ENCODE data around the gene CA9.

CA9 gene

GRCh38 chr9:35666045-35666444, 7.7 kb upstream of the CA9 start:
- in situ Hi-C loops (cut with HindIII; ENCODE audit: low pct_ligation_motif_present, low pct_unique_long_range_greater_than_20kb, low sequenced_read_pairs) = no loop called here
- DNase-seq = peak; percentile 43

GRCh38 chr9:35666549-35666948, 7.2 kb upstream of the CA9 start:
- in situ Hi-C loops (cut with HindIII; ENCODE audit: low pct_ligation_motif_present, low pct_unique_long_range_greater_than_20kb, low sequenced_read_pairs) = no loop called here
- DNase-seq = no peak

GRCh38 chr9:35667939-35668338, 5.8 kb upstream of the CA9 start:
- no peak for DNase-seq
- in situ Hi-C loops (cut with HindIII; ENCODE audit: low pct_ligation_motif_present, low pct_unique_long_range_greater_than_20kb, low sequenced_read_pairs) = no loop called here

GRCh38 chr9:35669331-35670145, 4.2 kb upstream of the CA9 start:
- DNase-seq = peak; percentile 72
- in situ Hi-C loops (cut with HindIII; ENCODE audit: low pct_ligation_motif_present, low pct_unique_long_range_greater_than_20kb, low sequenced_read_pairs) = no loop called here

DNA sequence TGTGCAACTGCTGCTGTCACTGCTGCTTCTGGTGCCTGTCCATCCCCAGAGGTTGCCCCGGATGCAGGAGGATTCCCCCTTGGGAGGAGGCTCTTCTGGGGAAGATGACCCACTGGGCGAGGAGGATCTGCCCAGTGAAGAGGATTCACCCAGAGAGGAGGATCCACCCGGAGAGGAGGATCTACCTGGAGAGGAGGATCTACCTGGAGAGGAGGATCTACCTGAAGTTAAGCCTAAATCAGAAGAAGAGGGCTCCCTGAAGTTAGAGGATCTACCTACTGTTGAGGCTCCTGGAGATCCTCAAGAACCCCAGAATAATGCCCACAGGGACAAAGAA, 265 bp downstream of the CA9 start:
- in situ Hi-C loops (cut with HindIII; ENCODE audit: low pct_ligation_motif_present, low pct_unique_long_range_greater_than_20kb, low sequenced_read_pairs) = no loop called here
- no peak for DNase-seq

GRCh38 chr9:35675204-35675603, 1.5 kb downstream of the CA9 start:
- no peak for DNase-seq
- in situ Hi-C loops (cut with HindIII; ENCODE audit: low pct_ligation_motif_present, low pct_unique_long_range_greater_than_20kb, low sequenced_read_pairs) = no loop called here

DNA sequence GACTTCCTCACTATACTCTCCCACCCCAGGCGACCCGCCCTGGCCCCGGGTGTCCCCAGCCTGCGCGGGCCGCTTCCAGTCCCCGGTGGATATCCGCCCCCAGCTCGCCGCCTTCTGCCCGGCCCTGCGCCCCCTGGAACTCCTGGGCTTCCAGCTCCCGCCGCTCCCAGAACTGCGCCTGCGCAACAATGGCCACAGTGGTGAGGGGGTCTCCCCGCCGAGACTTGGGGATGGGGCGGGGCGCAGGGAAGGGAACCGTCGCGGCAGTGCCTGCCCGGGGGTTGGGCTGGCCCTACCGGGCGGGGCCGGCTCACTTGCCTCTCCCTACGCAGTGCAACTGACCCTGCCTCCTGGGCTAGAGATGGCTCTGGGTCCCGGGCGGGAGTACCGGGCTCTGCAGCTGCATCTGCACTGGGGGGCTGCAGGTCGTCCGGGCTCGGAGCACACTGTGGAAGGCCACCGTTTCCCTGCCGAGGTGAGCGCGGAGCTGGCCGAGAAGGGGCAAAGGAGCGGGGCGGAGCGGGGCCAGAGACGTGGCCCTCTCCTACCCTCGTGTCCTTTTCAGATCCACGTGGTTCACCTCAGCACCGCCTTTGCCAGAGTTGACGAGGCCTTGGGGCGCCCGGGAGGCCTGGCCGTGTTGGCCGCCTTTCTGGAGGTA, 2.1 kb downstream of the CA9 start:
- in situ Hi-C loops (cut with HindIII; ENCODE audit: low pct_ligation_motif_present, low pct_unique_long_range_greater_than_20kb, low sequenced_read_pairs) = no loop called here
- no peak for DNase-seq

GRCh38 chr9:35679091-35679490, 5.4 kb downstream of the CA9 start:
- no peak for DNase-seq
- in situ Hi-C loops (cut with HindIII; ENCODE audit: low pct_ligation_motif_present, low pct_unique_long_range_greater_than_20kb, low sequenced_read_pairs) = no loop called here

GRCh38 chr9:35679766-35680330, 6.1 kb downstream of the CA9 start:
- DNase-seq = no peak
- in situ Hi-C loops (cut with HindIII; ENCODE audit: low pct_ligation_motif_present, low pct_unique_long_range_greater_than_20kb, low sequenced_read_pairs) = no loop called here

- no peak for DNase-seq
- in situ Hi-C loops (cut with HindIII; ENCODE audit: low pct_ligation_motif_present, low pct_unique_long_range_greater_than_20kb, low sequenced_read_pairs) = no loop called here
Measured at GRCh38 chr9:35680331-35681105, 6.8 kb downstream of the CA9 start.

DNA sequence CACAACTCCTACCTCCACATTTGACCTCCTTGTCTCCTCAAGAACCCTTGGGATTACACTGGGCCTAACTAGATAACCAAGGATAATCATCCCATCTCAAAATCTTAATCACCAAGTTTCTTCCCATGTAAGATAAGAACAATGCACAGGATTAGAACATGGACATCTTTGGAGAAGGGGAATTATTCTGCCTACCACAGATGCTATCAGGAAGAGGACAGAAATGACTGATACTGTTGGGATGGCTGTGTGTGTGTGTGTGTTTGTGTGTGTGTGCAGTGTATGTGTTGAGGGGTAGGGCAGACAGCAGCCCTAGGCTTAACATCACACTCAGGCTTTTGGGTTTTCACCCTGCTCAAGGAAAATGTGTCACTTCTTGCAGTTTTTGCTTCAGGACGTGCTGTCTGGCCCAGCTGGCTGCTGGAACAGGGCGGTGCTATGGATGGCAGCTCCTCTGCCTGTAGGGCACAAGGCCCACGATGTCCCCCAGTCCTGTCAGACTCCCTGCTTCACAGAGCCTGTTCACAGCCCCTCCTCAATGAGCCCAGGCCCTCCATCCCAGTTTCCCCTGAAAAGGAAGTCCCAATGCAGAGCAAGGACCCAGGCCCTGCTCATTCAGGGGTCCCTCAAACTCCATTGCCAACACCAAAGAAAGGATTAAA, 7.7 kb downstream of the CA9 start:
- DNase-seq = no peak
- in situ Hi-C loops (cut with HindIII; ENCODE audit: low pct_ligation_motif_present, low pct_unique_long_range_greater_than_20kb, low sequenced_read_pairs) = no loop called here

DNA sequence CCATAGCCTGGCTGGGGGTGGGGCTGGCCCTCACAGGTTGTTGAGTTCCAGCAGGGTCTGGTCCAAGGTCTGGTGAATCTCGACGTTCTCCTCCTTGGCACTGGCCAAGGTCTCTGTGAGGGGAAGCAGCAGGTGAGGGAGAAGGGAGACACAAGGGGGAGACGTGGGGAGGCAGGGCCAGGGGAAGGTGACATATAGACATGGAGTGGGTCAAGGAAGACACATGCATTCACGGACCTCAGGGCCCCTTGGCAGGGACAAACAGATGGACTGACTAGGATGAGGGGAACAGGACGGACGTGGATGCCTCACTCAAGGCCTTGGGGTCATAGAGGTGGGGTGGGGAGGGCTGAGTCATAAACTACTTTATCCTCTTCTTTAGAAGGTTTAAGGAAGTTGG, 8.3 kb downstream of the CA9 start:
- in situ Hi-C loops (cut with HindIII; ENCODE audit: low pct_ligation_motif_present, low pct_unique_long_range_greater_than_20kb, low sequenced_read_pairs) = no loop called here
- DNase-seq = no peak

GRCh38 chr9:35682520-35683315, 9.0 kb downstream of the CA9 start:
- DNase-seq = no peak
- in situ Hi-C loops (cut with HindIII; ENCODE audit: low pct_ligation_motif_present, low pct_unique_long_range_greater_than_20kb, low sequenced_read_pairs) = no loop called here

DNA sequence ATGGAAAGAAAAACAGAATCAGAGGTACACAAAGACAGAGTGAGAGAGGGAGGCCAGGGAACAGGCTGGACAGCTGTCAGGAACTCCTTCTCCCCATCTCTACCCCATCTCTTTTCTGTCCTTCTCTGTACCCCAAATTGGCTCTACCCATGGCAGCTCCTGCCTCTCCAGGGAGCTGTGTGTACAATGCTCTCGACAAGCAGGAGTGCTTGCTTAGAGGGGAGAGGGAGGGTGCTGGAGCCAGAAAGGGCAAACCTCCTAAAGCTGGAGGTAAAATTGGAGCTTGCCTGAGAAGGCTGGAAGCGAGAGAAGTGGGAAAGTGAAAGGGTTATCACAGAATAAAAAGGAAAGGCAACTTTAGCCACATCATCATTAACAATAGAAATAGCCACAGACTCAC, 9.6 kb downstream of the CA9 start:
- DNase-seq = no peak
- in situ Hi-C loops (cut with HindIII; ENCODE audit: low pct_ligation_motif_present, low pct_unique_long_range_greater_than_20kb, low sequenced_read_pairs) = no loop called here

- DNase-seq = no peak
- in situ Hi-C loops (cut with HindIII; ENCODE audit: low pct_ligation_motif_present, low pct_unique_long_range_greater_than_20kb, low sequenced_read_pairs) = no loop called here
Measured at GRCh38 chr9:35684921-35685320, 11.2 kb downstream of the CA9 start.

GRCh38 chr9:35685506-35685905, 11.8 kb downstream of the CA9 start:
- in situ Hi-C loops (cut with HindIII; ENCODE audit: low pct_ligation_motif_present, low pct_unique_long_range_greater_than_20kb, low sequenced_read_pairs) = no loop called here

GRCh38 chr9:35686222-35687203, 12.8 kb downstream of the CA9 start:
- DNase-seq = no peak
- in situ Hi-C loops (cut with HindIII; ENCODE audit: low pct_ligation_motif_present, low pct_unique_long_range_greater_than_20kb, low sequenced_read_pairs) = no loop called here

More at GRCh38 chr9:35685506-35685905, 11.8 kb downstream of the CA9 start:
- DNase-seq = no peak
